Osteocyte (in vitro differentiated cells): ENCODE data around the gene ERN1. TPM values are rescaled to one million over a fixed set of nuclear protein-coding genes. Genes with fewer than 3 reads are reported as not detected.
A peak's percentile ranks its signal among the peaks of the same experiment; 100 is the strongest.

Experiments
- DNase-seq: peaks from one replicate; pipeline ENCODE4 v3.0.0; 2021; ENCODE audit warnings: mixed read lengths; ENCODE audit not compliant: unreplicated experiment; ENCODE audit errors: extremely low spot score
- H3K27ac Mint-ChIP-seq: one replicate; pipeline ENCODE4 v1.8.0; 2021; ENCODE audit warnings: mild to moderate bottlenecking, mixed read lengths; ENCODE audit not compliant: unreplicated experiment
- H3K27me3 Mint-ChIP-seq: one replicate; pipeline ENCODE4 v1.8.0; 2021; ENCODE audit warnings: mixed read lengths; ENCODE audit not compliant: unreplicated experiment
- H3K36me3 Mint-ChIP-seq: one replicate; pipeline ENCODE4 v1.8.0; 2021; ENCODE audit warnings: mixed read lengths; ENCODE audit not compliant: unreplicated experiment
- H3K4me1 Mint-ChIP-seq: one replicate; pipeline ENCODE4 v1.8.0; 2021; ENCODE audit warnings: mixed read lengths; ENCODE audit not compliant: unreplicated experiment
- H3K4me3 Mint-ChIP-seq: one replicate; pipeline ENCODE4 v1.8.0; 2021; ENCODE audit warnings: mild to moderate bottlenecking, moderate library complexity, mixed read lengths; ENCODE audit not compliant: unreplicated experiment
- H3K9me3 Mint-ChIP-seq: one replicate; pipeline ENCODE4 v1.8.0; 2021; ENCODE audit warnings: mixed read lengths; ENCODE audit not compliant: unreplicated experiment
- CTCF ChIP-seq: fragments of 200-600 bp; sonication (generic); IDR thresholded peaks from 2 replicates; pipeline ENCODE4 v1.5.0; 2021; ENCODE audit warnings: antibody characterized with exemption, mild to moderate bottlenecking, moderate library complexity
- total RNA-seq: library from RNA; stranded (reverse); gene quantifications from 2 replicates; pipeline ENCODE4 v1.2.1, GENCODE V29; 2021

Gene ERN1
- total RNA-seq, 1 donor from 2014 or later = 21.4 TPM

GRCh38 chr17:64153565-64154312, 23.8 kb upstream of the ERN1 start:
- H3K27ac Mint-ChIP-seq = no peak overlapping the region

GRCh38 chr17:64152428-64153125, 22.6 kb upstream of the ERN1 start:
- H3K9me3 Mint-ChIP-seq = no peaks in the 10 kb centered on the region
- no peak overlapping the region for H3K4me3 Mint-ChIP-seq
- H3K36me3 Mint-ChIP-seq = peaks cover 43% of the 10 kb centered on the region
- H3K27me3 Mint-ChIP-seq = no peaks in the 10 kb centered on the region
- no peak for TF ChIP-seq CTCF
- DNase-seq = peak; percentile 32
- H3K4me1 Mint-ChIP-seq = peaks cover 40% of the 10 kb centered on the region
- H3K27ac Mint-ChIP-seq = no peak overlapping the region

More at GRCh38 chr17:64153565-64154312, 23.8 kb upstream of the ERN1 start:
- TF ChIP-seq CTCF = no peak
- DNase-seq = peak; percentile 21
- Mint-ChIP-seq H3K36me3 (peaks cover 40% of the 10 kb centered on the region), H3K4me1 (peaks cover 46% of the 10 kb centered on the region), H3K9me3 (no peaks in the 10 kb centered on the region), H3K4me3 (no peak overlapping the region), H3K27me3 (no peaks in the 10 kb centered on the region)

GRCh38 chr17:64151016-64151368, 21.0 kb upstream of the ERN1 start:
- Mint-ChIP-seq H3K36me3 (peaks cover 47% of the 10 kb centered on the region), H3K4me3 (no peak overlapping the region), H3K27me3 (no peaks in the 10 kb centered on the region), H3K4me1 (peaks cover 40% of the 10 kb centered on the region), H3K27ac (no peak overlapping the region), H3K9me3 (no peaks in the 10 kb centered on the region)
- TF ChIP-seq CTCF = no peak
- no peak for DNase-seq

GRCh38 chr17:64150237-64151015, 20.5 kb upstream of the ERN1 start:
- peak overlapping the region; percentile 41 for H3K27ac Mint-ChIP-seq
- no peak for TF ChIP-seq CTCF
- H3K9me3 Mint-ChIP-seq = no peaks in the 10 kb centered on the region
- peak; percentile 66 for DNase-seq
- H3K4me3 Mint-ChIP-seq = no peak overlapping the region
- H3K4me1 Mint-ChIP-seq = peaks cover 34% of the 10 kb centered on the region
- no peaks in the 10 kb centered on the region for H3K27me3 Mint-ChIP-seq
- H3K36me3 Mint-ChIP-seq = peaks cover 47% of the 10 kb centered on the region

GRCh38 chr17:64149196-64149595, 19.3 kb upstream of the ERN1 start:
- no peak overlapping the region for H3K4me3 Mint-ChIP-seq
- no peak for DNase-seq
- H3K36me3 Mint-ChIP-seq = peaks cover 41% of the 10 kb centered on the region
- peak overlapping the region; percentile 74 for H3K27ac Mint-ChIP-seq
- no peak for TF ChIP-seq CTCF
- H3K27me3 Mint-ChIP-seq = no peaks in the 10 kb centered on the region
- no peaks in the 10 kb centered on the region for H3K9me3 Mint-ChIP-seq
- peaks cover 28% of the 10 kb centered on the region for H3K4me1 Mint-ChIP-seq
